Parathyroid adenoma (tissue), 2 donors: Measurements from ENCODE around the gene TMPRSS13.

Experiments used
- H2AFZ ChIP-seq: fragments of 300-600 bp; sonication (generic); one replicate; pipeline ENCODE4 v1.7.0; 2017; ENCODE audit warnings: antibody characterized with exemption, mild to moderate bottlenecking
- H3K27ac ChIP-seq: fragments of 300-600 bp; sonication (generic); one replicate; pipeline ENCODE4 v1.7.0; 2017
- H3K27me3 ChIP-seq: fragments of 300-600 bp; sonication (generic); one replicate; pipeline ENCODE4 v1.7.0; 2017; ENCODE audit warnings: low read length; ENCODE audit not compliant: control insufficient read depth, insufficient read depth
- H3K36me3 ChIP-seq: fragments of 300-600 bp; sonication (generic); one replicate; pipeline ENCODE4 v1.7.0; 2017; ENCODE audit warnings: low read length; ENCODE audit not compliant: control insufficient read depth, insufficient read depth
- H3K4me1 ChIP-seq: fragments of 300-600 bp; sonication (generic); one replicate; pipeline ENCODE4 v1.7.0; 2017; ENCODE audit warnings: control low read depth
- H3K4me2 ChIP-seq: fragments of 300-600 bp; sonication (generic); one replicate; pipeline ENCODE4 v1.7.0; 2017; ENCODE audit warnings: low read length
- H3K4me3 ChIP-seq: fragments of 300-600 bp; sonication (generic); one replicate; pipeline ENCODE4 v1.7.0; 2017; ENCODE audit warnings: low read depth, low read length
- H3K79me2 ChIP-seq: fragments of 300-600 bp; sonication (generic); one replicate; pipeline ENCODE4 v1.7.0; 2017; ENCODE audit warnings: control low read depth
- H3K9ac ChIP-seq: fragments of 300-600 bp; sonication (generic); one replicate; pipeline ENCODE4 v1.7.0; 2017; ENCODE audit warnings: mild to moderate bottlenecking
- H3K9me3 ChIP-seq: fragments of 300-600 bp; sonication (generic); one replicate; pipeline ENCODE4 v1.7.0; 2017; ENCODE audit warnings: low read length; ENCODE audit not compliant: control insufficient read depth
- CTCF ChIP-seq: fragments of 300-600 bp; sonication (generic); IDR thresholded peaks from one replicate; pipeline ENCODE4 v1.7.0; 2017; ENCODE audit warnings: antibody characterized with exemption, mild to moderate bottlenecking
- donor health status: primary hyperparathyroidism.

TMPRSS13 gene

GRCh38 chr11:117961896-117962295 lies 32.7 kb upstream of the TMPRSS13 start:
- H3K9ac ChIP-seq: no peak overlapping the region
- no peaks in the 10 kb centered on the region for H3K9me3 ChIP-seq
- TF ChIP-seq CTCF: no peak
- H3K4me2 ChIP-seq: no peak overlapping the region
- H3K79me2 ChIP-seq: no peaks in the 10 kb centered on the region
- no peak overlapping the region for H2AFZ ChIP-seq
- no peak overlapping the region for H3K27ac ChIP-seq
- no peak overlapping the region for H3K4me3 ChIP-seq
- H3K36me3 ChIP-seq: no peaks in the 10 kb centered on the region
- H3K27me3 ChIP-seq: no peaks in the 10 kb centered on the region
- no peaks in the 10 kb centered on the region for H3K4me1 ChIP-seq

- Histone ChIP-seq H3K79me2 (no peaks in the 10 kb centered on the region), H3K27me3 (no peaks in the 10 kb centered on the region), H3K9me3 (no peaks in the 10 kb centered on the region), H3K4me1 (no peaks in the 10 kb centered on the region), H3K27ac (no peak overlapping the region), H3K4me3 (no peak overlapping the region), H3K4me2 (no peak overlapping the region), H3K9ac (no peak overlapping the region), H2AFZ (no peak overlapping the region), H3K36me3 (no peaks in the 10 kb centered on the region)
- no peak for TF ChIP-seq CTCF
These were observed 31.2 kb upstream of the TMPRSS13 start for GRCh38 chr11:117960406-117960805.

GRCh38 chr11:117959438-117960149 lies 30.4 kb upstream of the TMPRSS13 start:
- no peaks in the 10 kb centered on the region for H3K9me3 ChIP-seq
- no peak overlapping the region for H3K27ac ChIP-seq
- H3K4me1 ChIP-seq: no peaks in the 10 kb centered on the region
- no peaks in the 10 kb centered on the region for H3K79me2 ChIP-seq
- H3K9ac ChIP-seq: no peak overlapping the region
- H3K4me2 ChIP-seq: no peak overlapping the region
- no peak for TF ChIP-seq CTCF
- no peaks in the 10 kb centered on the region for H3K36me3 ChIP-seq
- no peaks in the 10 kb centered on the region for H3K27me3 ChIP-seq
- no peak overlapping the region for H3K4me3 ChIP-seq
- H2AFZ ChIP-seq: no peak overlapping the region

GRCh38 chr11:117958949-117959348 lies 29.7 kb upstream of the TMPRSS13 start:
- Histone ChIP-seq H3K36me3 (no peaks in the 10 kb centered on the region), H3K4me3 (no peak overlapping the region), H3K27me3 (no peaks in the 10 kb centered on the region), H3K4me2 (no peak overlapping the region), H3K9ac (no peak overlapping the region), H3K4me1 (no peaks in the 10 kb centered on the region), H2AFZ (no peak overlapping the region), H3K27ac (no peak overlapping the region), H3K9me3 (no peaks in the 10 kb centered on the region), H3K79me2 (no peaks in the 10 kb centered on the region)
- no peak for TF ChIP-seq CTCF

- Histone ChIP-seq H2AFZ (no peak overlapping the region), H3K27ac (no peak overlapping the region)
These were observed 23.9 kb upstream of the TMPRSS13 start for GRCh38 chr11:117953024-117953671.

More at GRCh38 chr11:117953024-117953671, 23.9 kb upstream of the TMPRSS13 start:
- no peaks in the 10 kb centered on the region for H3K4me1 ChIP-seq
- H3K9me3 ChIP-seq: no peaks in the 10 kb centered on the region
- no peak overlapping the region for H3K9ac ChIP-seq
- H3K36me3 ChIP-seq: no peaks in the 10 kb centered on the region
- no peak overlapping the region for H3K4me3 ChIP-seq
- no peak for TF ChIP-seq CTCF
- no peak overlapping the region for H3K4me2 ChIP-seq
- H3K79me2 ChIP-seq: no peaks in the 10 kb centered on the region
- no peaks in the 10 kb centered on the region for H3K27me3 ChIP-seq
